Measurements from ENCODE around the gene RPS25. TPM values are rescaled to one million over a fixed set of nuclear protein-coding genes. Genes with fewer than 3 reads are reported as not detected.
"Not testable (repeated sequence)": the region's sequence is repeated elsewhere in the genome, so short reads cannot be mapped to it uniquely, and the experiment has no call there.

Gene RPS25
- total RNA-seq, 1 donor = 2,500 TPM

DNA sequence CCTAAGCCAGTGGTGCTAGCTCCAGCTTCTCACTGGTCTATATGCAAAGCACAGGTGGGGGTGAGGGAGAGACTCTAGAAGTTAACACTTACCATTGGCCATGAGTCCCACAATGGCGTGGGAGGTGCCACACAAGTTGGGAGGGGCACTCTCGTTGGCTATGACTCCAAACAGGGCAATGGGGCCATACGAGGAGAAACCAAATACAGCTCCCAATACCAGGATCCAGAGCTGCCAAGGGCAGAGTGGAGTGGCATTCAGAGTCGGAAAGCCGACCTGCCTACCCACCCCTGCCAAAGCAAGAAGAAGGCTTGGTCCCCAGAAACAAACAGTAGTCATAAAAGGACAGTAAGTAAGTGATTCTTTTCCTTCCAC, 6.9 kb upstream of the RPS25 start:
- TF ChIP-seq, protein P1, sequence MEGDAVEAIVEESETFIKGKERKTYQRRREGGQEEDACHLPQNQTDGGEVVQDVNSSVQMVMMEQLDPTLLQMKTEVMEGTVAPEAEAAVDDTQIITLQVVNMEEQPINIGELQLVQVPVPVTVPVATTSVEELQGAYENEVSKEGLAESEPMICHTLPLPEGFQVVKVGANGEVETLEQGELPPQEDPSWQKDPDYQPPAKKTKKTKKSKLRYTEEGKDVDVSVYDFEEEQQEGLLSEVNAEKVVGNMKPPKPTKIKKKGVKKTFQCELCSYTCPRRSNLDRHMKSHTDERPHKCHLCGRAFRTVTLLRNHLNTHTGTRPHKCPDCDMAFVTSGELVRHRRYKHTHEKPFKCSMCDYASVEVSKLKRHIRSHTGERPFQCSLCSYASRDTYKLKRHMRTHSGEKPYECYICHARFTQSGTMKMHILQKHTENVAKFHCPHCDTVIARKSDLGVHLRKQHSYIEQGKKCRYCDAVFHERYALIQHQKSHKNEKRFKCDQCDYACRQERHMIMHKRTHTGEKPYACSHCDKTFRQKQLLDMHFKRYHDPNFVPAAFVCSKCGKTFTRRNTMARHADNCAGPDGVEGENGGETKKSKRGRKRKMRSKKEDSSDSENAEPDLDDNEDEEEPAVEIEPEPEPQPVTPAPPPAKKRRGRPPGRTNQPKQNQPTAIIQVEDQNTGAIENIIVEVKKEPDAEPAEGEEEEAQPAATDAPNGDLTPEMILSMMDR (IDR thresholded peaks at IDR 0.05; ENCODE audit: insufficient read depth, low read length) = no peak
- no peak for DNase-seq (ENCODE audit: low read depth)
- H3K4me3 ChIP-seq (ENCODE audit: low read depth, low read length) = no peak overlapping the region

DNA sequence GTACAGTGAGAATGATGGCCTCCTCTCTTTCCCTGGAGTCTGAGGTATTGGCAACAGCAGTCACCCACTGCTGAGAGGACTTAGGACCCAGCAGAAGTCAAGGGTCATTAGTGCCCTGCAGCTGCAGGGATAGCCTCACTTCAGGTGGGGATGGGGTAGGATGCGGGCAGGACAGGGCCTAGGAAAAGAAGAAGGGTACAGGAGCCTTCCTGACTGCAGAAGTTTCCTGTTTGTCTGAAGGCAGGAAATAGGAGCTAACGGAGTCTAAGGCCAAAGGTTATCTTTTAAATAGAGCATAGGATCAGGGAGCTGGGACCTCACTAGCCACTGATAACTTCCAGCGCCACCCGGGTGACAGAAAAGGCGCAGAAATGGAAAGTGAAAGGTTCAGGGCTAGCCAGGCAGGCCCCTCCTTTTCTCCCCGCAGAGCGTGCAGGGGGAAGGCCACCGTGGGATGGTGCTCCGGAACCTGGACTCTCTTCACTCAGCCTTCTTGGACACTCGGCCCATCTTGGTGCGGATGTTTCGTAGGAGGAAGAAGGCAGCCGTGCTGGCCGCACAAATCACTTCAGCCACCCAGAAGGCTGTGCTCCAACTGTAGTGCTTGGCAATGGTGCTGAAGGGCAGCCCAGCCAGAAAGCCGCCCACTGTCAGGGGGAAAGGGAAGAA, 6.4 kb upstream of the RPS25 start:
- TF ChIP-seq, protein P1 (IDR thresholded peaks at IDR 0.05; ENCODE audit: insufficient read depth, low read length) = no peak
- DNase-seq (ENCODE audit: low read depth) = no peak
- no peak overlapping the region for H3K4me3 ChIP-seq (ENCODE audit: low read depth, low read length)

DNA sequence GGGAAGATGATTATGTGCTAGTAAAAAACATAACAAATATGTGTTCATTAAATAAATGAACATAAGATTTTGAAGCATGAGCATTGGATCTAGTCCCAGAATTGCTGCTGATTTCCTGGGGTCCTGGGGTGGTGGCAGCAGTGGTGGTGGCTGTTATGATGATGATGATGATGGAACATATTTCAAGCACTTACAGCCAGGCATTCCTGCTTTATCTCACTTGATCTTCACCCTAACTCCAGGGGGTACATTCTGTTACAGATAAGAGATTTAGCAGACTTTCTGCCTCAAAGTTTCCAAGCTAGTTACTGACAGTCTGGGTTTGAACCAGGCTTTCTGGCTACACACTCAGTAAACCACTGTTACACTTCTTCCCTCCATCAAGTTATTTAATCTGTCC, 5.6 kb upstream of the RPS25 start:
- TF ChIP-seq, protein P1 (IDR thresholded peaks at IDR 0.05; ENCODE audit: insufficient read depth, low read length) = no peak
- peak; percentile 53 for DNase-seq (ENCODE audit: low read depth)

DNA sequence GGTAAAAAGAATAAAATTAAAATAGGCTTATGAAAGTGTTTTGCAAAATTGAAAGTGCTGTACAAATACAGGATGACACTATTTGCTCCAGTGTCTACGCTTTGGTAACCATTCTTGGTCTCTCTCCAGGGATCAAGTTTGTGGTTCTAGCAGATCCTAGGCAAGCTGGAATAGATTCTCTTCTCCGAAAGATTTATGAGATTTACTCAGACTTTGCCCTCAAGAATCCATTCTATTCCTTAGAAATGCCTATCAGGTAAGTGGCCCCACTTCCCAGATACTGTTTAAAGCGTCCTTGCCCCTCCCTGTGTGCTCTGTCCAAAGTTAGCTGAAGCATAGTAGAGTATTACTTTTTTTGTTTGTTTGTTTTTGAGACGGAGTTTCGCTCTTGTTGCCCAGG, 3.5 kb upstream of the RPS25 start:
- H3K4me3 ChIP-seq (ENCODE audit: low read depth, low read length) = no peak overlapping the region
- no peak for DNase-seq (ENCODE audit: low read depth)
- TF ChIP-seq, protein P1 (IDR thresholded peaks at IDR 0.05; ENCODE audit: insufficient read depth, low read length) = no peak

More for the DNA sequence above, 5.6 kb upstream of the RPS25 start:
- no peak overlapping the region for H3K4me3 ChIP-seq (ENCODE audit: low read depth, low read length)

DNA sequence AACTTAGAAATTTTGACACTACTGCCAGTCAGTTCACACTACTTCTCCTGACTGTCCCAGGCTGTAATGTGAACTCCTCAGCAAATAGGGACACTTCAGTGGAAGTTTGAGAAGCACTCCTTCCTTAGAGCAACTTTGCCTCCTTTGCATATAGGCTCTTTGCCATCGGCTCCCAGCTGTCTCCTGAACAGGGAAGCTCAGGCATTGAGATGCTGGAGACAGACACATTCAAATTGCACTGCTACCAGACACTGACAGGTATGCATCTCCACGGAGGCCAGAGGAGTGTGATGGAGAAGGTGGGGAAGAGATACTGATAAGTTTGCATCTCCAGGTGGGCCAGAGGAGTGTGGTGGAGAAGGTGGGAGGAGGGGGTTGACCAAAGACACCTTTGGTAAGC, 1.9 kb upstream of the RPS25 start:
- TF ChIP-seq, protein P1 (IDR thresholded peaks at IDR 0.05; ENCODE audit: insufficient read depth, low read length) = no peak
- no peak for DNase-seq (ENCODE audit: low read depth)
- H3K4me3 ChIP-seq (ENCODE audit: low read depth, low read length) = peak overlapping the region; percentile 97

DNA sequence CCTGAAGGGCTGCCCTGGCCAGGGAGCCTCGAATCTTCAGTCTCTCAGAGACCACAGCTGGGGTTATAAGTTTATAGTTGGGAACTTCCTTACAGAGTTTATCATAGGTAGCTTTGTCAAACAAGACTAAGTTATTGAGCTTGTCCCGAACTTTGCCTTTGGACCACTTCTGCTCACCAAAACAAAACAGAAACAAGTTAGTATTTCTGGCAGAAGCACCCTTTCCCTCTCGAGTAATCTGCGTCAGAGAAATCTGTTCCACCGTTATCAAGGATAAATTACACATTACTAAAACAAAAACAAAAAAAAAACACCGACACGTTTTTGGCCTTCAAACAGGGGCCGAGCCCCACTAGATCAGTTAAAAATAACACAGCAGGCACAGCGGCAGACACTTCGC, 766 bp downstream of the RPS25 start:
- not testable (repeated sequence) for DNase-seq (ENCODE audit: low read depth)
- H3K4me3 ChIP-seq (ENCODE audit: low read depth, low read length) = peak overlapping the region; percentile 97

DNA sequence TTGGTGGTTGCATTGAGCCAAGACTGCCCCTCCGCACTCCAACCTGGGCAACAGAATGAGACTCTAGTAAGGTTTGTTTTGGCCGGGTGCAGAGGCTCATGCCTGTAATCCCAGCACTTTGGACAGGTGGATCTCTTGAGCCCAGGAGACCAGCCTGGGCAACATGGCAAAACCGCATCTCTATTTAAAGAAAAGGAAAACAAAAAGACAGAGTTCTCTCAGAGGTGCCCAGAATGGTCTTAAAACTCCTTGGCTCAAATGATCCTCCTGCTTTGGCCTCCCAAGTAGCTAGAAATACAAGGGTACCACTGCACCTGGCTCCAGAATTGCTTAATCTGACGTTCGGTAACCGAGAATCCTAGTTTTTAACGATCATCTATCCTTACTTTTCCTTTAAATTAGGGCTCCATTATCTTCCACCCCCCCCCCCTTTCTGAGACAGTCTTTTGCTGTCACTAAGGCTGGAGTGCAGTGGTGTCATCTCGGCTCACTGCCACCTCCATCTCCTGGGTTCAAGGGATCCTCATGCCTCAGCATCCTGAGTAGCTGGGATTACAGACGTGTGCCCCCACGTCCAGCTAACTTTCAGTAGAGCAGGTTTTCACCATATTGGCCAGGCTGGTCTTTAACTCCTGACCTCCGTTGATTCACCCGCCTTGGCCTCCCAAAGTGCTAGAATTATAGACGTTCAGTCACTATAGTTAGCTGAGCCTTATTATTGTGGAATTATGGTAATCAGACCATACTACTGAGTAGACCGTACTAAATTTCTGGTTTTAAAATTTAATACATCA, 1.7 kb downstream of the RPS25 start:
- TF ChIP-seq, protein P1 (IDR thresholded peaks at IDR 0.05; ENCODE audit: insufficient read depth, low read length) = no peak
- no peak for DNase-seq (ENCODE audit: low read depth)
- H3K4me3 ChIP-seq (ENCODE audit: low read depth, low read length) = peak overlapping the region; percentile 29

Data from fibroblast of the aortic adventitia (primary cell).